BE2C (cell line): ENCODE results near the gene BCL11A.

Experiments
- DNase-seq: peaks from one replicate; pipeline ENCODE4 v3.0.0-alpha.2; 2020
- H3K27me3 ChIP-seq: fragments of 250-450 bp; sonication (Bioruptor Pico); 2 replicates; pipeline ENCODE4 v1.5.1; 2020; ENCODE audit warnings: mild to moderate bottlenecking
- H3K36me3 ChIP-seq: fragments of 250-450 bp; sonication (Bioruptor Pico); 2 replicates; pipeline ENCODE4 v1.5.1; 2020; ENCODE audit warnings: mild to moderate bottlenecking
- H3K4me1 ChIP-seq: fragments of 250-450 bp; sonication (Bioruptor Pico); 2 replicates; pipeline ENCODE4 v1.5.1; 2020
- H3K4me3 ChIP-seq: 2 replicates; pipeline ENCODE4 v1.5.1; 2011; ENCODE audit warnings: low read depth, low read length
- H3K9me3 ChIP-seq: fragments of 250-450 bp; sonication (Bioruptor Pico); 2 replicates; pipeline ENCODE4 v1.5.1; 2020
- CTCF ChIP-seq: IDR thresholded peaks from 2 replicates; pipeline ENCODE4 v1.5.1; 2012; ENCODE audit warnings: mild to moderate bottlenecking, low read depth, low read length

The BCL11A gene

DNA sequence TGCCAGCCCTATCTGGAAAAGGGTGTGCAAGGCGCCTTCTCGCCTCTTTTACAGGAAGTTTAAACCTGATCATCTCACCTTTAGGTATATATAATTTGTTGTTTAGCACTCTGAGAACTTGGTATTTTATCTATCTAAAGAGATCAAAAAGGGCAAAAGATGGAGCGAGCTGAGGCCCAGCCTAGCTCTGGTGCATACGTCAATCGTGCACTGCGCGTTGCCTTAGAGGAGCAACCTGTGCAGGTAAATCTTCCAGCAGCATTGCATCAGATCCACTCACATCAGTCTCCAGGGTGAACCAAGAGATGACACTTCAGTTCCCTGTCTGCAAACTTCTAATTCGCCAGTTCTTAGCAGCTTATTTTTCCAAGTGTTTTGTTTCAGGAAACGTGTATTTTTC, 15.4 kb downstream of the BCL11A start:
- Histone ChIP-seq H3K27me3 (no peaks in the 10 kb centered on the region), H3K36me3 (peaks cover 4% of the 10 kb centered on the region; the same call in 1 of the 2 replicates), H3K9me3 (no peaks in the 10 kb centered on the region), H3K4me1 (peaks cover 11% of the 10 kb centered on the region), H3K4me3 (no peak overlapping the region)
- no peak for TF ChIP-seq CTCF
- DNase-seq, result no peak

- no peak for TF ChIP-seq CTCF
- Histone ChIP-seq H3K27me3 (no peaks in the 10 kb centered on the region), H3K4me1 (peaks cover 11% of the 10 kb centered on the region), H3K9me3 (no peaks in the 10 kb centered on the region), H3K4me3 (no peak overlapping the region), H3K36me3 (peaks cover 4% of the 10 kb centered on the region; the same call in 1 of the 2 replicates)
- no peak for DNase-seq
These were observed 16.7 kb downstream of the BCL11A start for GRCh38 chr2:60536746-60537145.

DNA sequence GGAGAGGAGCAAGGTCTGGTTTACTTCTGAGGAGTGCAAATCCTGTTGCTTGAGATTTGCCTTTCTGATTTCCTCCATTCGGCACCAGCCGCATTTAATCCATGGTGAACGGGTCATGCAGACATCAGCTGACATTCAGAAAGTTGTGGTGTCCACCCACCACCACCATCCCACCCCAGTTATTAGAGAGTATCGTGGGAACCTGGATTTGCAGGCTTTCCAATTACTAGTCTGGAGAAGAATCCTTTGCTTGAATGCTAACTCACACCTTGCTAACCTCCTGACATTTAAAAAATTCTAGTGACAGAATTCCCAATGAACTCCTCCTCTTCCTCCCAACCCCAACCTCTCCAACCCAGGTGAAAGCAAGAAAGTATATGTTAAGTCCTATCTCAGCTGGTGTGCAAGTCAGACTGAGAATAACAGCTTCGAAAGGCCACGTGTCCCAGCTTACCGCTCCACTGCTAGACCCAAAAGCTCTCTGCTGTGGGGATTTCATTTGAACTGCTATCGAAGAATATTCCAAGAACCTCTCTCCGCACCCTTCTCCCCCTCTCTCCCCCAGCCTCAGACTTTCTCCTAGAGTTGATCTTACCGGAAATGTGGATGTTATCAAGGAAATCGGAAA, 17.7 kb downstream of the BCL11A start:
- no peak for DNase-seq
- no peaks in the 10 kb centered on the region for H3K27me3 ChIP-seq
- TF ChIP-seq CTCF, result no peak
- no peak overlapping the region for H3K4me3 ChIP-seq
- no peaks in the 10 kb centered on the region for H3K9me3 ChIP-seq
- H3K4me1 ChIP-seq, result peaks cover 11% of the 10 kb centered on the region
- peaks cover 4% of the 10 kb centered on the region; the same call in 1 of the 2 replicates for H3K36me3 ChIP-seq

DNA sequence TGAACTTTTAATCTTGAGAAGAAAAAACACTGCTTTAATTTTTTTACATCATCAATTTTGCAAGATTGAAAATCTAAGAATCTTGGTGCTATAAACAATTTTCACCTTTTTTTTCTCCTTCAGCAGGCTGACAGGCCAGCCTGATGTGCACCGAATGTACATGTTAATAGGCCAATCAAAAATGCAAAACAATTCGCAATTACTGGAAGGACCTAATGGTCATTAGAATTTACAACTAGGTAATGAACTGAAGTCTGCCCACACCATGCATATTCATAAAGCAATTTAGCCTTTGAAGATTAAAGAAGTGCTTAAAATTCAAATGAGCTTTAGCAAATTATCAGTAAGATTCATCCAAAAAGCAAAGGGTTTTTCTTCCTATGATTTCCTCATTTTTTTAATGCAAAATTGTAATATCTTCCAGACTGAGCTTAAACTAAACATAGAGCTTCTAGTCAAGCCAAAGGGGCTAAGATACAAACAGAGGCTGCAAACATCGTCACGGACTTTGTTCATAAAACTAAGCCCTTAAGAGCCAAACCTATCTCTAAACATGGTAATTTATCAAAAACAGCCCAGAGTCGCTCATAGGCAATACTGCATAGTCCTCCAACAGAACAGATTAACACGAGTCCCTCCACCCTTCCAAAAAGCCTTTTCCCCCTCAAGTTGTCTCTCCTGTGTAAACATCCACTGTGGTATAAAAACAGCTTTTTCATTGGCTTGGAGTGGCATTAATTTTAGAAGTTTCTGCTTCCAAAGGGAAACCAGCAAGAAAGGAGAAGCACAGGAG, 18.4 kb downstream of the BCL11A start:
- no peak overlapping the region for H3K4me3 ChIP-seq
- no peaks in the 10 kb centered on the region for H3K9me3 ChIP-seq
- peaks cover 4% of the 10 kb centered on the region; the same call in 1 of the 2 replicates for H3K36me3 ChIP-seq
- peaks cover 11% of the 10 kb centered on the region for H3K4me1 ChIP-seq
- TF ChIP-seq CTCF, result no peak
- H3K27me3 ChIP-seq, result no peaks in the 10 kb centered on the region
- no peak for DNase-seq

GRCh38 chr2:60534052-60534685, 19.3 kb downstream of the BCL11A start:
- Histone ChIP-seq H3K27me3 (no peaks in the 10 kb centered on the region), H3K36me3 (peaks cover 4% of the 10 kb centered on the region; the same call in 1 of the 2 replicates), H3K4me3 (peak overlapping the region; percentile 23), H3K9me3 (no peaks in the 10 kb centered on the region), H3K4me1 (peaks cover 13% of the 10 kb centered on the region)
- TF ChIP-seq CTCF, result peak; percentile 18; the same call in 1 of the 2 replicates
- DNase-seq, result no peak
